ENCODE data around the gene TMUB2. TPM values are rescaled to one million over a fixed set of nuclear protein-coding genes. Genes with fewer than 3 reads are reported as not detected.

TMUB2 gene
- total and polyA plus RNA-seq, 8 donors = 10.4 to 50.9 (median 15.9) TPM

GRCh38 chr17:44197980-44198720 is 11.4 kb downstream of the TMUB2 start:
- no peak for ATAC-seq
- DNase-seq = peak in 2 of 6 donors; percentile 37 to 49
- WGBS, 2 donors = 65 to 73% methylated on average over 11 of the region's 11 CpGs
- Histone ChIP-seq H3K4me1 (peaks cover 3 to 11% (median 6%) of the 10 kb centered on the region in 3 donors), H3K9me3 (no peaks in the 10 kb centered on the region), H3K27me3 (no peaks in the 10 kb centered on the region), H3K4me3 (peak overlapping the region; percentile 87 to 93 (median 91)), H3K36me3 (peaks cover 6 to 20% (median 17%) of the 10 kb centered on the region in 3 donors), H3K27ac (peak overlapping the region in 3 of 4 donors; percentile 89 to 93 (median 93))
- TF ChIP-seq CTCF (IDR thresholded peaks at IDR 0.05) = no peak
- intact Hi-C loops (cut with DNase I) = no loop called here
- no peak for FAIRE-seq

DNA sequence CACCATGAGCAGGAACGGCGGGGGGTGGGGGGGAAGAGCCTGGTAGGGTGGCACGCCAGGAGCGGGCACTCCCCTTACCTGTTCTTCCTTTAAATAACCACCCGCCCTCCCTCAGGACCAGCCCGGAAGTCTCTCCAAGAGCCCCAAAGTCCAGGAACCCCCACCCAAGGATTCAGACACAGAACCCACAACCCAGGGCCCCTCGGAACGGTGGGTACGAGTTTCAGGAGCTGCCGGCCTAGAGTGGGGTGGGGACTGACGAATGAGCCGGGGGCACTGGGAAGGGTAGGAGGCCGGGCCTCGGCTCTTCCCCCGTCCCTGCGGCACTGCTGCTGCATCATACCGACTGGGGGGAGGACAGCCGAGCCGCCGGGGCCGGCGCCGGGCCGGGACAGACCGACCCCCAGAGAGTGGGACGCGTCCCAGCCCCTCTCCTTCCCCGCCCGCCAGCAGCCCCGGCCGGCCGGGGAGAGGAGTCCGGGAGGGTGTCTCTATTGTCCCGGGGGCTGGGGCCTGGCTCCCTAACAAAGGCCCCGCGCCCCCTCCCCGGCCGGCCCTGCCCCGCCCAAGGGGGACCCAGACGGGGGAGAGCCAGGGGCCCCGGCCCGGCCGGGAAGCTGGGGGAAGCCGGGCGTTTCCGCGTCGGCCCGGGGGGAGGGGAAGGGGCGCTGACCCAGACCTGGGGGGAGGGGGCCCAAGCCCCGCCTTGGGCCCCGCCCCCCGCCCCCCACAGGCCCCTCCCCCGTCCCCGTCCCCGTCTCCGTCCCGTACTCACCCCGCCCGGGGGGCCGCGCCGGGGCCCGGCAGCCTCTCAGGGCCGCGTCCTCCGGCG is 12.2 kb downstream of the TMUB2 start:
- Histone ChIP-seq H3K27me3 (no peaks in the 10 kb centered on the region), H3K36me3 (peaks cover 5 to 12% (median 12%) of the 10 kb centered on the region in 3 donors), H3K4me1 (peaks cover 3 to 11% (median 6%) of the 10 kb centered on the region in 3 donors), H3K4me3 (peak overlapping the region; percentile 87 to 93 (median 91)), H3K27ac (peak overlapping the region; percentile 83 to 93 (median 91)), H3K9me3 (no peaks in the 10 kb centered on the region)
- DNase-seq = peak; percentile 61 to 90 (median 75)
- no peak for FAIRE-seq
- 0 to 2% methylated on average over 19 to 61 of the region's 68 CpGs for WGBS, 2 donors
- ATAC-seq = peak; percentile 26 to 49 (median 32)
- TF ChIP-seq CTCF (IDR thresholded peaks at IDR 0.05) = no peak
- intact Hi-C loops (cut with DNase I) = no loop called here

GRCh38 chr17:44199553-44200477 is 13.0 kb downstream of the TMUB2 start, which contains the start of gene ATXN7L3:
ATXN7L3 (minus strand) TSS chr17:44199884; CDS start chr17:44198070, 1,814 bp downstream.
- ATAC-seq (peak; percentile 91 to 95 (median 92)), DNase-seq (peak; percentile 97 to 100 (median 100)), FAIRE-seq (no peak)
- Histone ChIP-seq H3K36me3 (peaks cover 3 to 5% (median 3%) of the 10 kb centered on the region in 3 donors), H3K4me3 (peak within 1 kb of the TSS; percentile 87 to 93 (median 91)), H3K27ac (peak within 1 kb of the TSS; percentile 83 to 93 (median 91)), H3K9me3 (no peaks in the 10 kb centered on the region), H3K4me1 (peaks cover 3 to 11% (median 6%) of the 10 kb centered on the region in 3 donors), H3K27me3 (no peaks in the 10 kb centered on the region)
- no peak for TF ChIP-seq CTCF (IDR thresholded peaks at IDR 0.05)
- 0 to 1% methylated on average over 26 to 120 of the region's 126 CpGs for WGBS, 2 donors
- intact Hi-C loops (cut with DNase I) = no loop called here

- Histone ChIP-seq H3K27ac (peak overlapping the region; percentile 83 to 93 (median 91)), H3K27me3 (no peaks in the 10 kb centered on the region), H3K4me1 (peaks cover 3 to 11% (median 6%) of the 10 kb centered on the region in 3 donors), H3K4me3 (peak overlapping the region; percentile 87 to 93 (median 91)), H3K36me3 (no peaks in the 10 kb centered on the region), H3K9me3 (no peaks in the 10 kb centered on the region)
- intact Hi-C loops (cut with DNase I) = no loop called here
- FAIRE-seq (no peak), DNase-seq (peak in 1 of 6 donors; percentile 46), ATAC-seq (peak in 3 of 4 donors; percentile 0 to 1 (median 1))
- WGBS, 2 donors = 3 to 4% methylated on average over 34 to 36 of the region's 36 CpGs
- TF ChIP-seq CTCF (IDR thresholded peaks at IDR 0.05) = no peak
Measured at GRCh38 chr17:44200478-44201155, 13.8 kb downstream of the TMUB2 start.
